K562 (cell line): Measurements from ENCODE around the gene SCRN3. TPM values are rescaled to one million over a fixed set of nuclear protein-coding genes. Genes with fewer than 3 reads are reported as not detected.

ENCODE experiments used
- ATAC-seq: fragments of 200-7000 bp; cut with Tn5 transposase; 3 replicates; pipeline ENCODE4 v1.9.1; 2020; ENCODE audit warnings: moderate library complexity
- BruUV-seq: library from RNA; stranded (reverse); fragments of 400-500 nt; replicated peaks from 2 replicates; lab custom pipeline; 2021; lab: Mats Ljungman, UMichigan
- CTCF ChIA-PET: fragments of 300-600 bp; formaldehyde crosslinking; extraction: SDS; loops from one replicate; lab custom pipeline; 2021; ENCODE audit warnings: low intra/inter-chr PET ratio; lab: Yijun Ruan, JAX
- POLR2A ChIA-PET: fragments of 300-600, 350-650 bp; sonication (Branson Sonifier 250); formaldehyde crosslinking; extraction: SDS; loops from one replicate; lab custom pipeline; 2021; ENCODE audit warnings: antibody characterized with exemption, inconsistent platforms; lab: Yijun Ruan, JAX
- DNase-seq, 4 experiments: peaks; one replicate each; pipeline versions ENCODE4 v3.0.0 to v3.0.0-alpha.2; 2011 to 2018; ENCODE audit warnings: low spot score in 3 of 4, mixed read lengths in 3 of 4; ENCODE audit errors: extremely low read depth in 1 of 4
- FAIRE-seq: peaks from 2 replicates; lab custom pipeline; 2011; peaks lifted over from hg19 to GRCh38; lab: Jason Lieb, UNC
- H2AFZ ChIP-seq: 2 replicates; pipeline ENCODE4 v1.6.0; 2011; ENCODE audit warnings: low read depth, low read length, control low read depth, inconsistent platforms
- H3K27ac ChIP-seq: fragments of 200-600 bp; 3 replicates; pipeline ENCODE4 v1.8.0; 2011; ENCODE audit warnings: low read depth, mild to moderate bottlenecking, control low read depth, inconsistent platforms, low read length, moderate library complexity, mixed read lengths; ENCODE audit errors: extremely low read depth
- H3K27me3 ChIP-seq, 2 experiments: fragments of 300-600 bp in 1 of 2; 2 replicates in 1 of 2; 3 replicates in 1 of 2; pipeline versions ENCODE4 v1.6.0 to v1.8.0; 2011; ENCODE audit warnings: inconsistent platforms in 2 of 2, low read length in 2 of 2, mild to moderate bottlenecking in 1 of 2, mixed read lengths in 1 of 2, moderate library complexity in 1 of 2; ENCODE audit not compliant: control insufficient read depth in 2 of 2, insufficient read depth in 2 of 2
- H3K36me3 ChIP-seq: fragments of 300-600 bp; 3 replicates; pipeline ENCODE4 v1.8.0; 2011; ENCODE audit warnings: mild to moderate bottlenecking, low read length, inconsistent platforms; ENCODE audit not compliant: control insufficient read depth, insufficient read depth
- H3K4me1 ChIP-seq, 2 experiments: fragments of 200-600 bp in 1 of 2; replicated peaks in 1 of 2; 2 replicates in 1 of 2; 3 replicates in 1 of 2; pipeline versions ENCODE4 v1.5.1 to v1.8.0; 2011; ENCODE audit warnings: inconsistent platforms in 2 of 2, low read length in 2 of 2, mild to moderate bottlenecking in 1 of 2, mixed read lengths in 1 of 2, moderate library complexity in 1 of 2; ENCODE audit not compliant: control insufficient read depth in 2 of 2, insufficient read depth in 2 of 2
- H3K4me2 ChIP-seq: 2 replicates; pipeline ENCODE4 v1.6.1; 2011; ENCODE audit warnings: low read length, control low read depth, inconsistent platforms, mixed read lengths; ENCODE audit not compliant: insufficient read depth
- H3K4me3 ChIP-seq: fragments of 200-600 bp; sonication (generic), shearing (Covaris generic); 2 replicates; pipeline ENCODE4 v1.5.1; 2016; ENCODE audit warnings: control low read depth, inconsistent platforms
- H3K79me2 ChIP-seq: fragments of 200-600 bp; 3 replicates; pipeline ENCODE4 v1.8.0; 2011; ENCODE audit warnings: low read length, inconsistent platforms; ENCODE audit not compliant: control insufficient read depth, insufficient read depth
- H3K9ac ChIP-seq, 2 experiments: 2 replicates each; pipeline versions ENCODE4 v1.6.0 to v1.6.1; 2011; ENCODE audit warnings: low read depth in 2 of 2, low read length in 2 of 2, control low read depth in 1 of 2, inconsistent platforms in 1 of 2, mild to moderate bottlenecking in 1 of 2, mixed read lengths in 1 of 2; ENCODE audit not compliant: insufficient read depth in 1 of 2
- H3K9me1 ChIP-seq: one replicate; pipeline ENCODE4 v1.6.0; 2011; ENCODE audit warnings: inconsistent platforms, mild to moderate bottlenecking, low read length, moderate library complexity; ENCODE audit not compliant: control insufficient read depth, insufficient read depth
- H3K9me3 ChIP-seq: replicated peaks from 2 replicates; pipeline ENCODE4 v1.5.1; 2011; ENCODE audit warnings: low read depth, low read length, inconsistent platforms; ENCODE audit not compliant: control insufficient read depth, insufficient read depth
- H4K20me1 ChIP-seq: replicated peaks from 2 replicates; pipeline ENCODE4 v1.6.1; 2011; ENCODE audit warnings: low read length, inconsistent platforms, mixed read lengths; ENCODE audit not compliant: control insufficient read depth, insufficient read depth
- ETV5 ChIP-seq: sonication (generic); formaldehyde crosslinking; IDR thresholded peaks from 2 replicates; pipeline ENCODE4 v1.4.0; 2020; ENCODE audit warnings: low read depth, mild to moderate bottlenecking, missing genetic modification reagents
- KLF6 ChIP-seq: fragments of 250-450 bp; sonication (Bioruptor Pico); IDR thresholded peaks from 2 replicates; pipeline ENCODE4 v1.4.0; 2020; ENCODE audit warnings: mild to moderate bottlenecking, moderate library complexity, borderline replicate concordance
- MBD2 ChIP-seq: sonication (generic); IDR thresholded peaks from 2 replicates; pipeline ENCODE4 v1.6.1; 2016; ENCODE audit warnings: low read depth, borderline replicate concordance
- MEIS2 ChIP-seq: fragments of 450-650 bp; IDR thresholded peaks from 2 replicates; pipeline ENCODE4 v1.6.1; 2014; ENCODE audit warnings: mild to moderate bottlenecking; ENCODE audit not compliant: partially characterized antibody
- MIER1 ChIP-seq: fragments of 450-650 bp; IDR thresholded peaks from 2 replicates; pipeline ENCODE4 v1.6.1; 2016; ENCODE audit warnings: antibody characterized with exemption, mild to moderate bottlenecking, low read depth
- MTA1 ChIP-seq: fragments of 450-650 bp; IDR thresholded peaks from 2 replicates; pipeline ENCODE4 v1.6.1; 2017; ENCODE audit warnings: borderline replicate concordance
- NBN ChIP-seq: fragments of 450-650 bp; IDR thresholded peaks from 2 replicates; pipeline ENCODE4 v1.6.1; 2016; ENCODE audit warnings: low read depth, mild to moderate bottlenecking
- PHF8 ChIP-seq: fragments of 200-600 bp; sonication (generic); IDR thresholded peaks from 2 replicates; pipeline ENCODE4 v1.6.1; 2012; ENCODE audit warnings: mixed run types, mild to moderate bottlenecking, inconsistent platforms, low read length, moderate library complexity, borderline replicate concordance
- PKNOX1 ChIP-seq: fragments of 450-650 bp; IDR thresholded peaks from 2 replicates; pipeline ENCODE4 v1.6.1; 2016
- RCOR1 ChIP-seq, 2 experiments: IDR thresholded peaks; 2 replicates each; pipeline ENCODE4 v1.6.1; 2012; ENCODE audit warnings: low read depth in 2 of 2, low read length in 2 of 2, borderline replicate concordance in 1 of 2, improper control_type of control experiment in 1 of 2
- SAP30 ChIP-seq: fragments of 200-600 bp; sonication (generic); IDR thresholded peaks from 2 replicates; pipeline ENCODE4 v1.6.1; 2012; ENCODE audit warnings: borderline replicate concordance, low read depth, mild to moderate bottlenecking, moderate library complexity, low read length, control low read depth, inconsistent platforms; ENCODE audit not compliant: insufficient read depth, poor library complexity, severe bottlenecking
- WGBS: fragments of 100-300 bp; shearing (Covaris generic); methylation state at CpG from one replicate; pipeline ENCODE4 v1.1.6; 2016; ENCODE audit warnings: low coverage, mixed read lengths; ENCODE audit not compliant: insufficient coverage; ENCODE audit errors: missing lambda C conversion rate; 5-methylcytosine and 5-hydroxymethylcytosine counted together
- in situ Hi-C: fragments of 300-500 bp; cut with MboI; formaldehyde crosslinking; loops from 4 replicates; pipeline ENCODE4 v1.15.0; 2018; ENCODE audit warnings: inconsistent platforms, mixed read lengths
- intact Hi-C: fragments of 100-400 bp; cut with micrococcal nuclease; formaldehyde crosslinking; loops from 2 replicates; pipeline ENCODE4 v1.14.2; 2022
- polyA plus RNA-seq, 8 experiments: library from polyadenylated mRNA; depleted of rRNA in 4 of 8; stranded (reverse) in 5 of 8; unstranded in 3 of 8; fragments of >200 nt; fragmentation: Nextera tagmentation in 2 of 8; fragmentation: Illumina TruSeq in 1 of 8; extraction: Ambion mirVana in 2 of 8; extraction: Trizol in 1 of 8; gene quantifications; 2 replicates each; pipeline versions ENCODE4 v1.2.1 to v1.2.3, GENCODE V29; 2011 to 2014; ENCODE audit warnings: inconsistent platforms in 1 of 8, missing spikeins in 1 of 8
- total RNA-seq, 7 experiments: library from RNA; depleted of rRNA in 6 of 7; stranded (reverse); fragments of >200 nt in 6 of 7; fragmentation: Illumina TruSeq in 2 of 7; extraction: Trizol in 2 of 7; gene quantifications; 2 replicates each; pipeline versions ENCODE4 v1.2.1 to v1.2.3, GENCODE V29; 2011 to 2021; ENCODE audit warnings: low replicate concordance in 1 of 7

The SCRN3 gene
- total and polyA plus RNA-seq, 9 of the 15 experiments (the other 6 are each of a cell fraction or from before 2014, with no cell fraction given) = 7.7 to 21.8 (median 20.0) TPM

GRCh38 chr2:174445248-174445647, 49.7 kb downstream of the SCRN3 start:
- no peak for FAIRE-seq
- Histone ChIP-seq H3K27ac (no peak overlapping the region), H3K4me3 (no peak overlapping the region), H2AFZ (no peak overlapping the region), H3K4me2 (no peak overlapping the region), H3K36me3 (no peaks in the 10 kb centered on the region), H3K79me2 (no peaks in the 10 kb centered on the region), H4K20me1 (no peaks in the 10 kb centered on the region), H3K4me1 (no peaks in the 10 kb centered on the region), H3K9ac (no peak overlapping the region), H3K9me1 (no peaks in the 10 kb centered on the region), H3K9me3 (no peaks in the 10 kb centered on the region), H3K27me3 (peaks cover 0 to 7% of the 10 kb centered on the region in 2 experiments; a peak in 2 of 5 replicates)
- 3% methylated on average over 3 of the region's 3 CpGs for WGBS
- no peak for DNase-seq
- TF ChIP-seq PHF8 (no peak), PKNOX1 (peak; percentile 28; the same call in 1 of the 2 replicates), NBN (no peak), MEIS2 (peak; percentile 23), ETV5 (CRISPR knock-in tag) (no peak), KLF6 (CRISPR knock-in tag) (no peak), RCOR1 (IDR thresholded peaks at IDR 0.05; ENCODE audit: borderline replicate concordance in 1 of 2, low read depth in 2 of 2, low read length in 2 of 2) (no peak), SAP30 (no peak), MIER1 (no peak), MBD2 (no peak), MTA1 (no peak)
- ChIA-PET POLR2A (no interaction called here), CTCF (no interaction called here)
- intact Hi-C loops (no loop called here), in situ Hi-C loops (no loop called here)
- BruUV-seq = no TSS peak
- no peak for ATAC-seq
